GM23248 (cell line): ENCODE data around the gene HEBP2.

Experiments
- EZH2 ChIP-seq: fragments of 200-600 bp; sonication (generic); IDR thresholded peaks from 2 replicates; pipeline ENCODE4 v1.6.1; 2018; ENCODE audit warnings: antibody characterized with exemption, mild to moderate bottlenecking; ENCODE audit not compliant: insufficient read depth, poor library complexity, severe bottlenecking
- EZH2phosphoT487 ChIP-seq: fragments of 200-600 bp; sonication (generic); IDR thresholded peaks from 2 replicates; pipeline ENCODE4 v1.6.1; 2018; ENCODE audit warnings: antibody characterized with exemption, moderate library complexity, mild to moderate bottlenecking, low read depth; ENCODE audit not compliant: insufficient read depth

GRCh38 chr6:138389551-138389950 is 14.5 kb upstream of the HEBP2 start:
- TF ChIP-seq EZH2phosphoT487 (no peak), EZH2 (no peak)
